ENCODE measurements around the gene C12orf42.

C12orf42 gene

GRCh38 chr12:103336940-103337339, 158.8 kb downstream of the C12orf42 start:
- no peak for DNase-seq (ENCODE audit: low spot score)

- no peak for DNase-seq (ENCODE audit: low spot score)
Measured at GRCh38 chr12:103334466-103334865, 161.3 kb downstream of the C12orf42 start.

- no peak for DNase-seq (ENCODE audit: low spot score)
Measured at GRCh38 chr12:103333676-103334075, 162.1 kb downstream of the C12orf42 start.

GRCh38 chr12:103331643-103332042, 164.1 kb downstream of the C12orf42 start:
- no peak for DNase-seq (ENCODE audit: low spot score)

- no peak for DNase-seq (ENCODE audit: low spot score)
Measured at GRCh38 chr12:103330672-103331071, 165.1 kb downstream of the C12orf42 start.

GRCh38 chr12:103327676-103328075, 168.1 kb downstream of the C12orf42 start:
- DNase-seq (ENCODE audit: low spot score) = no peak

GRCh38 chr12:103326190-103326589, 169.6 kb downstream of the C12orf42 start:
- no peak for DNase-seq (ENCODE audit: low spot score)

- DNase-seq (ENCODE audit: low spot score) = no peak
Measured at GRCh38 chr12:103318566-103318965, 177.2 kb downstream of the C12orf42 start.

- no peak for DNase-seq (ENCODE audit: low spot score)
Measured at GRCh38 chr12:103317220-103317619, 178.5 kb downstream of the C12orf42 start.

- DNase-seq (ENCODE audit: low spot score) = no peak
Measured at GRCh38 chr12:103314786-103315185, 181.0 kb downstream of the C12orf42 start.

GRCh38 chr12:103313894-103314293, 181.9 kb downstream of the C12orf42 start:
- no peak for DNase-seq (ENCODE audit: low spot score)

- DNase-seq (ENCODE audit: low spot score) = no peak
Measured at GRCh38 chr12:103312742-103313354, 182.9 kb downstream of the C12orf42 start.

- DNase-seq (ENCODE audit: low spot score) = no peak
Measured at GRCh38 chr12:103310546-103311270, 185.1 kb downstream of the C12orf42 start.

- no peak for DNase-seq (ENCODE audit: low spot score)
Measured at GRCh38 chr12:103308396-103308795, 187.4 kb downstream of the C12orf42 start.

GRCh38 chr12:103303484-103303883, 192.3 kb downstream of the C12orf42 start:
- DNase-seq (ENCODE audit: low spot score) = no peak

- DNase-seq (ENCODE audit: low spot score) = no peak
Measured at GRCh38 chr12:103301642-103302591, 193.9 kb downstream of the C12orf42 start.

- DNase-seq (ENCODE audit: low spot score) = no peak
Measured at GRCh38 chr12:103288016-103288415, 207.8 kb downstream of the C12orf42 start.

- no peak for DNase-seq (ENCODE audit: low spot score)
Measured at GRCh38 chr12:103282124-103282523, 213.6 kb downstream of the C12orf42 start.

GRCh38 chr12:103279444-103279843, 216.3 kb downstream of the C12orf42 start:
- no peak for DNase-seq (ENCODE audit: low spot score)

- no peak for DNase-seq (ENCODE audit: low spot score)
Measured at GRCh38 chr12:103278329-103278728, 217.4 kb downstream of the C12orf42 start.

- DNase-seq (ENCODE audit: low spot score) = no peak
Measured at GRCh38 chr12:103273645-103274044, 222.1 kb downstream of the C12orf42 start.

GRCh38 chr12:103272949-103273348, 222.8 kb downstream of the C12orf42 start:
- DNase-seq (ENCODE audit: low spot score) = no peak

GRCh38 chr12:103269946-103270345, 225.8 kb downstream of the C12orf42 start:
- no peak for DNase-seq (ENCODE audit: low spot score)

Data from left forelimb (tissue), 1 donor.